ENCODE data around the gene TEX19. TPM values are rescaled to one million over a fixed set of nuclear protein-coding genes. Genes with fewer than 3 reads are reported as not detected.

The TEX19 gene
- total and polyA plus RNA-seq, 10 of the 15 experiments (the other 5 are each of a cell fraction or from before 2014, with no cell fraction given), result 0.03 to 0.32 (median 0.13) TPM; not detected in 3

DNA sequence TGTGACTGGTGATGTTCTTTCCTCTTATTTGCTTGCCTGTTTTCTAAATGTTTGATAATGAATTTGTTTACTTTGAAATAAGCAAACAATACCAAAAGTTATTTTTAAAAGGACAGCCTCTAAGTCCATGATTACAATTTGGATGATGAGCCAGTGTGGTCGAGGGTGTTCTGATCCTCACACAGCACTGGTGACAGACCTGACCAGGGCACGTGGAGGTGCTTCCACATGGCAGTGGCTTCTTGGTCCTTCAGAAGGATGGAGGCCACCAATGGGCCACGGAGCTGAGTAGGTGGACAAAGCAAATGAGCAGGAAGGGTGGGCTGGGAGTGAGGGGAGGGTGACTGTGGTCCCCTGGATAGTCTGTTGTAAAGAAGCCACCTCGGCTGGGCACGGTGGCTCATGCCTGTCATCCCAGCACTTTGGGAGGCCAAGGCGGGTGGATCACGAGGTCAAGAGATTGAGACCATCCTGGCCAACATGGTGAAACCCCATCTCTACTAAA, 4.2 kb upstream of the TEX19 start:
- no TSS peak for BruUV-seq (replicated peaks)
- ChIA-PET RAD21 (ENCODE audit: unreplicated experiment) (interaction anchor here (0.6 kb wide), 1 partner anchor 39 kb away, joined by 3 read pairs; no protein-coding TSS in a partner anchor), POLR2A (no interaction called here), SMC1A (ENCODE audit: uncharacterized antibody, unreplicated experiment) (no interaction called here), CTCF (no interaction called here)
- ATAC-seq (no peak), DNase-seq (ENCODE audit: low read depth, low spot score) (no peak), FAIRE-seq (no peak)
- no peaks in the 10 kb centered on the region for H3K36me3 ChIP-seq (ENCODE audit: control insufficient read depth in 2 of 2, insufficient read depth in 2 of 2, low read length in 1 of 2)
- H3K27ac ChIP-seq (ENCODE audit: control insufficient read depth, insufficient read depth), result no peak overlapping the region
- no peak overlapping the region for H3K9ac ChIP-seq (ENCODE audit: control insufficient read depth, insufficient read depth, low read length)
- H2AFZ ChIP-seq (ENCODE audit: control insufficient read depth, low read depth, low read length), result no peak overlapping the region
- H3K27me3 ChIP-seq (replicated peaks in 1 of 2; ENCODE audit: control insufficient read depth in 2 of 2, insufficient read depth in 2 of 2, low read length in 1 of 2), result no peaks in the 10 kb centered on the region
- no peaks in the 10 kb centered on the region for H3K79me2 ChIP-seq (ENCODE audit: control insufficient read depth, insufficient read depth, low read length)
- 47% methylated on average over 4 of the region's 7 CpGs for WGBS (ENCODE audit: insufficient coverage, insufficient replicate concordance, low lambda C conversion rate, missing lambda C conversion rate)
- H3K4me3 ChIP-seq, result no peak overlapping the region
- intact Hi-C loops (cut with micrococcal nuclease; ENCODE audit: unreplicated experiment), result loop anchor here (5.0 kb wide), 1 partner anchor 137 kb away; no protein-coding TSS in a partner anchor
- H3K4me2 ChIP-seq (ENCODE audit: control insufficient read depth, insufficient read depth), result no peak overlapping the region
- in situ Hi-C loops (cut with MboI), result loop anchor here (5.0 kb wide), 2 partner anchors 52 to 197 kb away; no protein-coding TSS in a partner anchor
- H4K20me1 ChIP-seq (ENCODE audit: control insufficient read depth, insufficient read depth), result no peaks in the 10 kb centered on the region
- no peaks in the 10 kb centered on the region for H3K9me3 ChIP-seq (replicated peaks; ENCODE audit: control insufficient read depth, insufficient read depth, low read length)
- H3K4me1 ChIP-seq (ENCODE audit: control insufficient read depth, insufficient read depth, low read length), result peaks cover 19% of the 10 kb centered on the region
- no peak for TF ChIP-seq EP300 (IDR thresholded peaks at IDR 0.05; ENCODE audit: borderline replicate concordance in 1 of 2, control insufficient read depth in 1 of 2, low read depth in 2 of 2, low read length in 2 of 2)
- TF ChIP-seq, protein P1, sequence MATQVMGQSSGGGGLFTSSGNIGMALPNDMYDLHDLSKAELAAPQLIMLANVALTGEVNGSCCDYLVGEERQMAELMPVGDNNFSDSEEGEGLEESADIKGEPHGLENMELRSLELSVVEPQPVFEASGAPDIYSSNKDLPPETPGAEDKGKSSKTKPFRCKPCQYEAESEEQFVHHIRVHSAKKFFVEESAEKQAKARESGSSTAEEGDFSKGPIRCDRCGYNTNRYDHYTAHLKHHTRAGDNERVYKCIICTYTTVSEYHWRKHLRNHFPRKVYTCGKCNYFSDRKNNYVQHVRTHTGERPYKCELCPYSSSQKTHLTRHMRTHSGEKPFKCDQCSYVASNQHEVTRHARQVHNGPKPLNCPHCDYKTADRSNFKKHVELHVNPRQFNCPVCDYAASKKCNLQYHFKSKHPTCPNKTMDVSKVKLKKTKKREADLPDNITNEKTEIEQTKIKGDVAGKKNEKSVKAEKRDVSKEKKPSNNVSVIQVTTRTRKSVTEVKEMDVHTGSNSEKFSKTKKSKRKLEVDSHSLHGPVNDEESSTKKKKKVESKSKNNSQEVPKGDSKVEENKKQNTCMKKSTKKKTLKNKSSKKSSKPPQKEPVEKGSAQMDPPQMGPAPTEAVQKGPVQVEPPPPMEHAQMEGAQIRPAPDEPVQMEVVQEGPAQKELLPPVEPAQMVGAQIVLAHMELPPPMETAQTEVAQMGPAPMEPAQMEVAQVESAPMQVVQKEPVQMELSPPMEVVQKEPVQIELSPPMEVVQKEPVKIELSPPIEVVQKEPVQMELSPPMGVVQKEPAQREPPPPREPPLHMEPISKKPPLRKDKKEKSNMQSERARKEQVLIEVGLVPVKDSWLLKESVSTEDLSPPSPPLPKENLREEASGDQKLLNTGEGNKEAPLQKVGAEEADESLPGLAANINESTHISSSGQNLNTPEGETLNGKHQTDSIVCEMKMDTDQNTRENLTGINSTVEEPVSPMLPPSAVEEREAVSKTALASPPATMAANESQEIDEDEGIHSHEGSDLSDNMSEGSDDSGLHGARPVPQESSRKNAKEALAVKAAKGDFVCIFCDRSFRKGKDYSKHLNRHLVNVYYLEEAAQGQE (IDR thresholded peaks at IDR 0.05; ENCODE audit: low read depth, low read length), result no peak
- no peak for TF ChIP-seq TCF3 (IDR thresholded peaks at IDR 0.05; ENCODE audit: borderline replicate concordance, insufficient read depth, low read depth, low read length)
- TF ChIP-seq MEF2A (IDR thresholded peaks at IDR 0.05; ENCODE audit: insufficient read depth, low read depth, low read length), result no peak
- no peak for TF ChIP-seq ZNF622 (IDR thresholded peaks at IDR 0.05)
- TF ChIP-seq ZBED1 (IDR thresholded peaks at IDR 0.05; ENCODE audit: borderline replicate concordance), result no peak
- TF ChIP-seq, protein P2, sequence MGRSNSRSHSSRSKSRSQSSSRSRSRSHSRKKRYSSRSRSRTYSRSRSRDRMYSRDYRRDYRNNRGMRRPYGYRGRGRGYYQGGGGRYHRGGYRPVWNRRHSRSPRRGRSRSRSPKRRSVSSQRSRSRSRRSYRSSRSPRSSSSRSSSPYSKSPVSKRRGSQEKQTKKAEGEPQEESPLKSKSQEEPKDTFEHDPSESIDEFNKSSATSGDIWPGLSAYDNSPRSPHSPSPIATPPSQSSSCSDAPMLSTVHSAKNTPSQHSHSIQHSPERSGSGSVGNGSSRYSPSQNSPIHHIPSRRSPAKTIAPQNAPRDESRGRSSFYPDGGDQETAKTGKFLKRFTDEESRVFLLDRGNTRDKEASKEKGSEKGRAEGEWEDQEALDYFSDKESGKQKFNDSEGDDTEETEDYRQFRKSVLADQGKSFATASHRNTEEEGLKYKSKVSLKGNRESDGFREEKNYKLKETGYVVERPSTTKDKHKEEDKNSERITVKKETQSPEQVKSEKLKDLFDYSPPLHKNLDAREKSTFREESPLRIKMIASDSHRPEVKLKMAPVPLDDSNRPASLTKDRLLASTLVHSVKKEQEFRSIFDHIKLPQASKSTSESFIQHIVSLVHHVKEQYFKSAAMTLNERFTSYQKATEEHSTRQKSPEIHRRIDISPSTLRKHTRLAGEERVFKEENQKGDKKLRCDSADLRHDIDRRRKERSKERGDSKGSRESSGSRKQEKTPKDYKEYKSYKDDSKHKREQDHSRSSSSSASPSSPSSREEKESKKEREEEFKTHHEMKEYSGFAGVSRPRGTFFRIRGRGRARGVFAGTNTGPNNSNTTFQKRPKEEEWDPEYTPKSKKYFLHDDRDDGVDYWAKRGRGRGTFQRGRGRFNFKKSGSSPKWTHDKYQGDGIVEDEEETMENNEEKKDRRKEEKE (IDR thresholded peaks at IDR 0.05), result no peak
- TF ChIP-seq NR2F1 (conservative IDR thresholded peaks at IDR 0.05), result no peak
- no peak for TF ChIP-seq FOXM1 (IDR thresholded peaks at IDR 0.05; ENCODE audit: low read depth, low read length)
- TF ChIP-seq, protein P3, sequence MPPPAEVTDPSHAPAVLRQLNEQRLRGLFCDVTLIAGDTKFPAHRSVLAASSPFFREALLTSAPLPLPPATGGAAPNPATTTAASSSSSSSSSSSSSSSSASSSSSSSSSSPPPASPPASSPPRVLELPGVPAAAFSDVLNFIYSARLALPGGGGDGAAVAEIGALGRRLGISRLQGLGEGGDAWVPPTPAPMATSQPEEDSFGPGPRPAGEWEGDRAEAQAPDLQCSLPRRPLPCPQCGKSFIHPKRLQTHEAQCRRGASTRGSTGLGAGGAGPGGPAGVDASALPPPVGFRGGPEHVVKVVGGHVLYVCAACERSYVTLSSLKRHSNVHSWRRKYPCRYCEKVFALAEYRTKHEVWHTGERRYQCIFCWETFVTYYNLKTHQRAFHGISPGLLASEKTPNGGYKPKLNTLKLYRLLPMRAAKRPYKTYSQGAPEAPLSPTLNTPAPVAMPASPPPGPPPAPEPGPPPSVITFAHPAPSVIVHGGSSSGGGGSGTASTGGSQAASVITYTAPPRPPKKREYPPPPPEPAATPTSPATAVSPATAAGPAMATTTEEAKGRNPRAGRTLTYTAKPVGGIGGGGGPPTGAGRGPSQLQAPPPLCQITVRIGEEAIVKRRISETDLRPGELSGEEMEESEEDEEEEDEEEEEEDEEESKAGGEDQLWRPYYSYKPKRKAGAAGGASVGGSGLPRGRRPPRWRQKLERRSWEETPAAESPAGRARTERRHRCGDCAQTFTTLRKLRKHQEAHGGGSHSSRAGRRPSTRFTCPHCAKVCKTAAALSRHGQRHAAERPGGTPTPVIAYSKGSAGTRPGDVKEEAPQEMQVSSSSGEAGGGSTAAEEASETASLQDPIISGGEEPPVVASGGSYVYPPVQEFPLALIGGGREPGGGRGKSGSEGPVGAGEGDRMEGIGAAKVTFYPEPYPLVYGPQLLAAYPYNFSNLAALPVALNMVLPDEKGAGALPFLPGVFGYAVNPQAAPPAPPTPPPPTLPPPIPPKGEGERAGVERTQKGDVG (CRISPR knock-in tag; IDR thresholded peaks at IDR 0.05), result no peak
- no peak for TF ChIP-seq CREM (IDR thresholded peaks at IDR 0.05; ENCODE audit: low read depth)
- no peak for TF ChIP-seq POLR2AphosphoS2 (IDR thresholded peaks at IDR 0.05; ENCODE audit: low read depth, low read length)
- TF ChIP-seq NBN (IDR thresholded peaks at IDR 0.05), result no peak
